CD4-positive, CD25-positive, alpha-beta regulatory T cell (primary cell): ENCODE data around the gene COPB2. TPM values are rescaled to one million over a fixed set of nuclear protein-coding genes. Genes with fewer than 3 reads are reported as not detected.

Experiments used
- ATAC-seq, 2 donors: fragments of 150-1000 bp; cut with Tn5 transposase; one replicate each; pipeline ENCODE4 v1.10.0; 2021; ENCODE audit warnings: low read depth in 2 of 2, moderate number of reproducible peaks in 2 of 2, moderate library complexity in 1 of 2
- DNase-seq, 3 donors: peaks; one replicate each; pipeline versions ENCODE4 v3.0.0 to v3.0.0-alpha.2; 2012 to 2022; ENCODE audit warnings: mixed read lengths in 1 of 3
- H3K27ac ChIP-seq: one replicate; pipeline ENCODE4 v1.7.0; 2013; ENCODE audit warnings: mild to moderate bottlenecking, low read length; ENCODE audit not compliant: insufficient read depth, poor library complexity, severe bottlenecking
- H3K27me3 ChIP-seq: one replicate; pipeline ENCODE4 v1.7.0; 2013; ENCODE audit warnings: low read length; ENCODE audit not compliant: control insufficient read depth, insufficient read depth
- H3K36me3 ChIP-seq: one replicate; pipeline ENCODE4 v1.7.0; 2013; ENCODE audit warnings: mild to moderate bottlenecking, low read length, moderate library complexity; ENCODE audit not compliant: control insufficient read depth, insufficient read depth
- H3K4me1 ChIP-seq: 2 replicates; pipeline ENCODE4 v1.7.0; 2013; ENCODE audit warnings: mild to moderate bottlenecking, low read length; ENCODE audit not compliant: insufficient read depth, control insufficient read depth, poor library complexity, severe bottlenecking
- H3K4me3 ChIP-seq: one replicate; pipeline ENCODE4 v1.7.0; 2013; ENCODE audit warnings: low read depth, mild to moderate bottlenecking, low read length, moderate library complexity
- H3K9me3 ChIP-seq, 2 experiments: 1 replicate in 1 of 2; 2 replicates in 1 of 2; pipeline ENCODE4 v1.7.0; 2013; ENCODE audit warnings: low read length in 2 of 2, mild to moderate bottlenecking in 1 of 2, moderate library complexity in 1 of 2; ENCODE audit not compliant: control insufficient read depth in 2 of 2
- H3K27ac Mint-ChIP-seq, 3 donors: one replicate each; pipeline ENCODE4 v1.8.0; 2020 to 2022; ENCODE audit warnings: mild to moderate bottlenecking in 3 of 3, mixed read lengths in 3 of 3, moderate library complexity in 2 of 3
- H3K27me3 Mint-ChIP-seq: one replicate; pipeline ENCODE4 v1.8.0; 2022; ENCODE audit warnings: mild to moderate bottlenecking, mixed read lengths
- H3K36me3 Mint-ChIP-seq: one replicate; pipeline ENCODE4 v1.8.0; 2020; ENCODE audit warnings: mixed read lengths
- H3K4me1 Mint-ChIP-seq, 4 donors: one replicate each; pipeline ENCODE4 v1.8.0; 2020 to 2022; ENCODE audit warnings: mixed read lengths in 4 of 4, mild to moderate bottlenecking in 1 of 4
- H3K4me3 Mint-ChIP-seq, 4 donors: one replicate each; pipeline ENCODE4 v1.8.0; 2020 to 2022; ENCODE audit warnings: mild to moderate bottlenecking in 4 of 4, mixed read lengths in 4 of 4, moderate library complexity in 3 of 4
- H3K9me3 Mint-ChIP-seq, 7 donors: one replicate each; pipeline ENCODE4 v1.8.0; 2020 to 2022; ENCODE audit warnings: mixed read lengths in 7 of 7, mild to moderate bottlenecking in 3 of 7, moderate library complexity in 2 of 7
- polyA plus RNA-seq, 4 donors: library from polyadenylated mRNA; unstranded; fragments of 300-500 nt; fragmentation: Illumina TruSeq; gene quantifications; one replicate each; pipeline ENCODE4 v1.2.3, GENCODE V29; 2021
- total RNA-seq: library from RNA; stranded (reverse); gene quantifications from one replicate; pipeline ENCODE4 v1.2.3, GENCODE V29; 2022

The COPB2 gene
- total and polyA plus RNA-seq, 5 donors from 2014 or later: 32.7 to 80.6 (median 67.6) TPM

DNA sequence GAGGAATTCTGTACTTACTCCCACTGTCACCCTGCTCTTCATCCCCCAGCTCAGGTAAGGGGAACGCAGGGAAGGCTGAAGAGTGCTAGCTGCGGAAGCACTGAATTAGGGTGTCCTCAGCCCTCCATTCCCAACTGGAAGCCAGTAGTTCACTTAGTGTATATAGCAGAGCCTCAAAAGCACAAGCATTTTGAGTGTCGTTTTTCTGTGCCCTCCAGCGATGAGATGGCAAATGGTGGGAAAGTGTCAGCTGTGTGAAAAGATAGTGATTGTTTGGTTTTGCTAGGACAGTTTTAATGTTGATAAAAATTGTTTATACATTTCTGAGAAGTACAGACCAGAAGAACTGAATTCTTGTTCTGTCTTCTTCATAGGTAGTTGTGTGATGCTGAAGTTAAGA, 34.8 kb downstream of the COPB2 start:
- no peak overlapping the region for H3K4me3 ChIP-seq
- Mint-ChIP-seq H3K27me3 (no peaks in the 10 kb centered on the region), H3K36me3 (peaks cover 35% of the 10 kb centered on the region), H3K9me3 (no peaks in the 10 kb centered on the region), H3K27ac (no peak overlapping the region), H3K4me1 (peaks cover 0 to 5% (median 3%) of the 10 kb centered on the region in 4 donors), H3K4me3 (no peak overlapping the region)
- H3K9me3 ChIP-seq: no peaks in the 10 kb centered on the region
- peaks cover 97% of the 10 kb centered on the region for H3K36me3 ChIP-seq
- no peak for DNase-seq
- no peaks in the 10 kb centered on the region for H3K27me3 ChIP-seq
- H3K27ac ChIP-seq: no peak overlapping the region
- ATAC-seq: no peak
- no peaks in the 10 kb centered on the region for H3K4me1 ChIP-seq

DNA sequence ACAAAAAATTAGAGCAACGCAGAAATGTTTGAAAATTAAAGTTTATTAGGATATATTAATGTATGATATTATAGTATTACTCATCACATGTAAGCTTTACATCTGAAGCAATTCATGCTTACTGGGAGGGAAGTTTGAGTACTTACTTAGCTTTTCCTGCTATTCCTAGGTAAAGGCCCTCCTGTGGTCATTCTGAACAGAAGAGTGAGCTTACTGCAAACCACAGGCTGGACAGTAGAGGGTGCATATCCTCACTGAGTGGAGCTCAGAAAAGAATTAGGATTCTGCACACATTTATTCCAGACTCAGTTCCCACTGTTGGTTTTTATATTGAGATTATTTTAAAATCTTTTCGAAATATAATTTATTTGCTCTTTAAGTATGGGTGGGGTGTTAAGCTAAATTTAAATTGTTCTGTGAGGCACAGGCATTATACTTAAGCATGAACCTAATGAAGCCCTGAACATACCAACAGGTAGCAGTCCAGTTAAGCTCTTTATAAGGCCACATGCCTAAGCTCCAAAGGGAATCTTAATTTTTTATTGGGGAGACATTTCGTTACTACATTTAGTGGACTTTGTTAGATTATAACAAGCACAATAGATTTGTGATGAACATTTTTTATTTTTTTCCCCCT, 35.4 kb downstream of the COPB2 start:
- ATAC-seq (no peak), DNase-seq (no peak)
- H3K27me3 ChIP-seq: no peaks in the 10 kb centered on the region
- Mint-ChIP-seq H3K27me3 (no peaks in the 10 kb centered on the region), H3K27ac (no peak overlapping the region), H3K9me3 (no peaks in the 10 kb centered on the region), H3K36me3 (peaks cover 40% of the 10 kb centered on the region), H3K4me1 (peaks cover 0 to 5% (median 3%) of the 10 kb centered on the region in 4 donors), H3K4me3 (no peak overlapping the region)
- no peak overlapping the region for H3K4me3 ChIP-seq
- H3K9me3 ChIP-seq: no peaks in the 10 kb centered on the region
- H3K27ac ChIP-seq: no peak overlapping the region
- H3K36me3 ChIP-seq: peaks cover 97% of the 10 kb centered on the region
- H3K4me1 ChIP-seq: no peaks in the 10 kb centered on the region

DNA sequence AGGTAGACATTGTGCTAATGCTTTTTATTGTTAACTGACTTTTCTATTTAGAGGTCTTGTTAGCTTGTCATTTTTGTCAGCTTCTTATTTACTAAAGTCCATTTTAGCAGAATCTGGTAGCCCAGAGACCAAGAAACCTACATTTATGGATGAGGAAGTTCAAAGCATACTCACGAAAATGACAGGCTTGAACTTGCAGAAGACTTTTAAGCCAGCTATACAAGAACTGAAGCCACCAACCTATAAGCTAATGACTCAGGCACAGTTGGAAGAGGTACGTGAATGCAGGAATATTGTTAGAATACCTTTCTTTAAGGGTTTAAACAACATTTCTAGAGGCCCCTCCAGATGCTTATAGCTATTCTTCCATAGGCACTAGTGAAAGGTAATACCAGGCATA, 42.7 kb downstream of the COPB2 start:
- peaks cover 19% of the 10 kb centered on the region for H3K36me3 Mint-ChIP-seq
- no peaks in the 10 kb centered on the region for H3K27me3 ChIP-seq
- no peak overlapping the region for H3K27ac ChIP-seq
- no peak overlapping the region for H3K4me3 ChIP-seq
- no peak overlapping the region for H3K4me3 Mint-ChIP-seq
- DNase-seq (no peak), ATAC-seq (no peak)
- H3K4me1 Mint-ChIP-seq: peaks cover 0 to 16% (median 9%) of the 10 kb centered on the region in 4 donors
- peaks cover 4% of the 10 kb centered on the region for H3K27me3 Mint-ChIP-seq
- peaks cover 0 to 2% (median 0%) of the 10 kb centered on the region in 7 donors for H3K9me3 Mint-ChIP-seq
- peaks cover 54% of the 10 kb centered on the region for H3K36me3 ChIP-seq
- H3K27ac Mint-ChIP-seq: no peak overlapping the region
- H3K4me1 ChIP-seq: peaks cover 18% of the 10 kb centered on the region
- H3K9me3 ChIP-seq: no peaks in the 10 kb centered on the region

DNA sequence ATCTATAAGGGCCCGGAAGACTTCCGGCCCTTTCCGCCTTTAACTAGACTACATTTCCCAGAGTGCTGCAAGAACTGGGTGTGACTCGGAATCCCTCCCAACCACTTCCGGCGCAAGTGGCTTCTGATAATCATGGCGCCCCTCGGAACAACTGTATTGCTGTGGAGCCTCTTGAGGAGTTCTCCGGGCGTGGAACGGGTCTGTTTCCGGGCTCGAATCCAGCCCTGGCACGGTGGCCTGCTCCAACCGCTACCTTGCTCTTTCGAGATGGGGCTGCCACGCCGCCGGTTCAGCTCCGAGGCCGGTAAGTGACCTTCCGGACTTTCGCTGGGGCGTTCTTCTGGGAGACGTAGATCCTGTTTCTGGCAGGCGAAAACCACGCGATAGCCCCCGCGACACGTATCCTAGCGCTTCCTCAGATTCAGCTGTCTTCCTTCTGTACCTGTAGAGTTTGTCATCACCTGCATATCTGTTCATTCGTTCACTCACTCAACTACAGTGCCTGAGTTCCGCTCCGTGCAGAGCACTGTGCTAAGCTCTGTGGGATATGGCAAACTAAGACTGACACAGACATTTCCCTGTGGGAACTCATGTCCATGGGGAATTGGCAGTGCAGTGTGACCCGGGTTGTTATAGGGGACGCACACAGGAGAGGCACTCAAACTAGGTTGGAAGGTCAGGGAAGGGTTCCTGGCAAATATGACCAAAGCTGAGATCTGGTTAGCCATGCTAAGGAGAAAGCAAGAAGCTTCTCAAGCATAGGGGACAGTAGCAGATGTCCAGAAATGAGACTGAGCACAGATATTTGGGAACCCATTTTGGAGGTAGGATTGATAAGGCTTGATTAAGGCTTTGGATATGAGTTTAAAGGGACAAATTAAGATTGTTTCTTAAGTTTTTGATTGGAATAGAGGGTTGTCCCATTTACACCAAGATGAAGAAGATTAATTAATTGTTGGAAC, 45.3 kb downstream of the COPB2 start, which contains the start of gene MRPS22:
MRPS22 (plus strand) TSS at position 126 of the 962 bp plus-strand sequence; CDS start at position 133, 7 bp downstream.
- Mint-ChIP-seq H3K4me1 (peaks cover 0 to 13% (median 6%) of the 10 kb centered on the region in 4 donors), H3K4me3 (peak within 1 kb of the TSS in 2 of 4 donors; percentile 47 to 52), H3K27me3 (peaks cover 13% of the 10 kb centered on the region), H3K9me3 (peaks cover 0 to 2% (median 0%) of the 10 kb centered on the region in 7 donors), H3K27ac (no peak within 1 kb of the TSS), H3K36me3 (peaks cover 7% of the 10 kb centered on the region)
- DNase-seq: peak; percentile 78 to 95 (median 86)
- ATAC-seq: peak; percentile 98 to 99
- Histone ChIP-seq H3K4me1 (peaks cover 18% of the 10 kb centered on the region), H3K4me3 (peak within 1 kb of the TSS; percentile 91), H3K27ac (peak within 1 kb of the TSS; percentile 77), H3K36me3 (peaks cover 29% of the 10 kb centered on the region), H3K9me3 (no peaks in the 10 kb centered on the region), H3K27me3 (no peaks in the 10 kb centered on the region)

DNA sequence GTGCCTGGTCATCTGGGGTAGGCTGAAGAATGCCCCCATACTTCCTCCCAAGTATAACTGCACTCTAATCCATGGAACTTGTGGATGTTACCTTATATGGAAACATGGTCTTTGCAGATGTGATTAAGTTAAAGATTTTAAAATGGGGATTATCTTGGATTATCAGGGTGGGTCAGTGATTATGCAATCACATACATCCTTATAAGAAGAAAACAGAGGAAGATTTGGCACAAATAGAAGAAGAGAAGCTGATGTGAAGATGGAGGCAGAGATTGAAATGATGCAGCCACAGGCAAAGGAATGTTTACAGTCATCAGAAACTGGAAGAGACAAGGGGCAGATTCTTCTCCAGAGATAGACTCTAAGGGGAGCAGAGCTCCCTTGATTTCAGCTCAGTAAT, 47.4 kb downstream of the COPB2 start:
- peak overlapping the region in 2 of 4 donors; percentile 0 to 17 for H3K4me3 Mint-ChIP-seq

DNA sequence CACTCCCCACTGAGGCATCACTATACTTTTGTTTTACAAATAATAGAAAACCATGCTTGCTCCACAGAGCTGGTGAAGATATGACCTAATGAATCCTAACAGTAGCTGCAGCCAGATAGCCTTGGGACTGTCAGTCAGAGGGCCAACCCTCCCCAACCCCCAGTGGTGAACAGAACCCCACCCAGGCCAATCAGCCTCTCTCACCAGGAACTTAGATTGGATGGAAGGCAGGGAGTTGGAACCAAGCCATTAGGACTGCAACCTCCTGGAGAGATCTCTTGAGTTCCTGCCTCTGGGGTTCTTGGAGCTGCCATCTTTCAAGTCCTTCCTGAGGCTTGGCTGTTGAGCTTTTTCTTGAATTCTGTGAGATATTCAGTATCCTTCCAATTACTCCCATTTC, 48.7 kb downstream of the COPB2 start:
- H3K36me3 Mint-ChIP-seq: no peaks in the 10 kb centered on the region
- H3K4me1 Mint-ChIP-seq: peaks cover 0 to 11% (median 1%) of the 10 kb centered on the region in 4 donors
- H3K4me3 Mint-ChIP-seq: peak overlapping the region in 1 of 4 donors; percentile 33
- ATAC-seq (no peak), DNase-seq (no peak)
- H3K4me3 ChIP-seq: no peak overlapping the region
- H3K36me3 ChIP-seq: no peaks in the 10 kb centered on the region
- H3K27me3 Mint-ChIP-seq: peaks cover 20% of the 10 kb centered on the region
- no peaks in the 10 kb centered on the region for H3K9me3 ChIP-seq
- H3K27me3 ChIP-seq: no peaks in the 10 kb centered on the region
- H3K27ac ChIP-seq: no peak overlapping the region
- H3K4me1 ChIP-seq: peaks cover 17% of the 10 kb centered on the region
- H3K27ac Mint-ChIP-seq: no peak overlapping the region
- H3K9me3 Mint-ChIP-seq: peaks cover 0 to 2% (median 0%) of the 10 kb centered on the region in 7 donors

More for the DNA sequence above, 47.4 kb downstream of the COPB2 start:
- ATAC-seq: no peak
- Histone ChIP-seq H3K4me1 (peaks cover 18% of the 10 kb centered on the region), H3K36me3 (peaks cover 7% of the 10 kb centered on the region), H3K27ac (no peak overlapping the region), H3K27me3 (no peaks in the 10 kb centered on the region), H3K4me3 (no peak overlapping the region), H3K9me3 (no peaks in the 10 kb centered on the region)
- peaks cover 17% of the 10 kb centered on the region for H3K27me3 Mint-ChIP-seq
- no peaks in the 10 kb centered on the region for H3K36me3 Mint-ChIP-seq
- no peak overlapping the region for H3K27ac Mint-ChIP-seq
- H3K9me3 Mint-ChIP-seq: peaks cover 0 to 2% (median 0%) of the 10 kb centered on the region in 7 donors
- DNase-seq: no peak
- peaks cover 0 to 11% (median 4%) of the 10 kb centered on the region in 4 donors for H3K4me1 Mint-ChIP-seq

DNA sequence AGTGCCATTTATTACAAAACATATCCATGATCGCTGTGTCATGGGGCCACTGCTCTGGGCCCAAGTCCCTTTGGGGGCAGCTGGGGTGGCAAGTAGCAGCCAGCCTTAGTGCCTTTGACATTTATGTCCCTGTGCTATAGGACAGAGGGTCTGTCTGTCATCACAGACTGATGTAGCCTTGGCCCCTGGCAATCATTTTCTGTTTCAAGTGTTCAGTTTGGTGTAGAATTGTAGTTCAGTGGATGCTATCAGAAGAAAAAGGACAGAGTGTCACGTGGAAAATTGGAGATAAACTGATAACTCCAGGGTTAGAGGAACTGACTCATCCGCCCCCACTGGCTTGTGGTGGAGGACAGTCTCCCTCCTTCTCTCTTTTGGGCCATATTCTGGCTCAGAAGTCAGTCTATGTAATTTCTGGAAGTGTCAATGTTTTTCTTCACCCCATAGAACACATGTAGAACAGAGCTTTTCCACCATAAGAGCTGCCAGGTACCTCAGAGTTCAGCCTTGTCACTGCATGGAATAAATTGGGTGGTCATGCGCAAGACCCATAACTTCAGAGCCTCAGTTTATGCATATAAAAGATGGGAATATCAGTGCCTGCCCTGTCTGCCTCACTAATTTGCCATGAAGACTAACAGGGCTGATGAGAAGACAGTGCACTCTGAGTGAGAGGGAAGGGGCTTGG, 50.1 kb downstream of the COPB2 start:
- Mint-ChIP-seq H3K27me3 (peaks cover 20% of the 10 kb centered on the region), H3K9me3 (peaks cover 0 to 2% (median 0%) of the 10 kb centered on the region in 7 donors), H3K36me3 (no peaks in the 10 kb centered on the region), H3K27ac (no peak overlapping the region), H3K4me3 (peak overlapping the region in 1 of 4 donors; percentile 46), H3K4me1 (peaks cover 0 to 11% (median 1%) of the 10 kb centered on the region in 4 donors)
- Histone ChIP-seq H3K36me3 (no peaks in the 10 kb centered on the region), H3K9me3 (no peaks in the 10 kb centered on the region), H3K27ac (no peak overlapping the region), H3K27me3 (no peaks in the 10 kb centered on the region), H3K4me1 (peaks cover 3% of the 10 kb centered on the region), H3K4me3 (no peak overlapping the region)
- ATAC-seq (no peak), DNase-seq (peak in 1 of 3 donors; percentile 6)
